ENCODE measurements around the gene FNBP1.

DNA sequence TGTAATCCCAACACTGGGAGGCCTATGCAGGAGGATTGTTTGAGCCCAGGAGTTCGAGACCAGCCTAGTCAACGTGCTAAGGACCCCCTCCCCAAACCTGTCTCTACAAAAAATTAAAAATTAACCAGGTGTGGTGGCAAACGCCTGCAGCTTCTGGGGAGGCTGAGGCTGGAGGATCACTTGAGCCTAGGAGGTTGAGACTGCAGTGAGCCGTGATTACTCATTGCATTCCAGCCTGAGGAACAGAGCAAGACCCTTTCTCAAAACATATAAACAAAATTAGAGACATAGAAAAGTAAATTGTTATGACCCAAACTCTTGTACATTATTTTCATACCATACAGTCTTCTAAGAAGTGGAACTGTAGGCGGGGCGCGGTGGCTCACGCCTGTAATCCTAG lies 11.8 kb upstream of the FNBP1 start:
- no peak for TF ChIP-seq POLR2AphosphoS5 (IDR thresholded peaks at IDR 0.05; ENCODE audit: low read depth)
- no peak for TF ChIP-seq JUNB (IDR thresholded peaks at IDR 0.05; ENCODE audit: unreplicated experiment)
- no peak for TF ChIP-seq ZNF114 (CRISPR knock-in tag; IDR thresholded peaks at IDR 0.05)
- TF ChIP-seq, protein P1, sequence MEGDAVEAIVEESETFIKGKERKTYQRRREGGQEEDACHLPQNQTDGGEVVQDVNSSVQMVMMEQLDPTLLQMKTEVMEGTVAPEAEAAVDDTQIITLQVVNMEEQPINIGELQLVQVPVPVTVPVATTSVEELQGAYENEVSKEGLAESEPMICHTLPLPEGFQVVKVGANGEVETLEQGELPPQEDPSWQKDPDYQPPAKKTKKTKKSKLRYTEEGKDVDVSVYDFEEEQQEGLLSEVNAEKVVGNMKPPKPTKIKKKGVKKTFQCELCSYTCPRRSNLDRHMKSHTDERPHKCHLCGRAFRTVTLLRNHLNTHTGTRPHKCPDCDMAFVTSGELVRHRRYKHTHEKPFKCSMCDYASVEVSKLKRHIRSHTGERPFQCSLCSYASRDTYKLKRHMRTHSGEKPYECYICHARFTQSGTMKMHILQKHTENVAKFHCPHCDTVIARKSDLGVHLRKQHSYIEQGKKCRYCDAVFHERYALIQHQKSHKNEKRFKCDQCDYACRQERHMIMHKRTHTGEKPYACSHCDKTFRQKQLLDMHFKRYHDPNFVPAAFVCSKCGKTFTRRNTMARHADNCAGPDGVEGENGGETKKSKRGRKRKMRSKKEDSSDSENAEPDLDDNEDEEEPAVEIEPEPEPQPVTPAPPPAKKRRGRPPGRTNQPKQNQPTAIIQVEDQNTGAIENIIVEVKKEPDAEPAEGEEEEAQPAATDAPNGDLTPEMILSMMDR (conservative IDR thresholded peaks at IDR 0.05; ENCODE audit: low read depth in 2 of 2), result no peak
- no peak for TF ChIP-seq STAT1 (IDR thresholded peaks at IDR 0.05; ENCODE audit: unreplicated experiment)
- TF ChIP-seq EZH2 (IDR thresholded peaks at IDR 0.05; ENCODE audit: low read depth, unreplicated experiment), result no peak
- TF ChIP-seq, protein P2, sequence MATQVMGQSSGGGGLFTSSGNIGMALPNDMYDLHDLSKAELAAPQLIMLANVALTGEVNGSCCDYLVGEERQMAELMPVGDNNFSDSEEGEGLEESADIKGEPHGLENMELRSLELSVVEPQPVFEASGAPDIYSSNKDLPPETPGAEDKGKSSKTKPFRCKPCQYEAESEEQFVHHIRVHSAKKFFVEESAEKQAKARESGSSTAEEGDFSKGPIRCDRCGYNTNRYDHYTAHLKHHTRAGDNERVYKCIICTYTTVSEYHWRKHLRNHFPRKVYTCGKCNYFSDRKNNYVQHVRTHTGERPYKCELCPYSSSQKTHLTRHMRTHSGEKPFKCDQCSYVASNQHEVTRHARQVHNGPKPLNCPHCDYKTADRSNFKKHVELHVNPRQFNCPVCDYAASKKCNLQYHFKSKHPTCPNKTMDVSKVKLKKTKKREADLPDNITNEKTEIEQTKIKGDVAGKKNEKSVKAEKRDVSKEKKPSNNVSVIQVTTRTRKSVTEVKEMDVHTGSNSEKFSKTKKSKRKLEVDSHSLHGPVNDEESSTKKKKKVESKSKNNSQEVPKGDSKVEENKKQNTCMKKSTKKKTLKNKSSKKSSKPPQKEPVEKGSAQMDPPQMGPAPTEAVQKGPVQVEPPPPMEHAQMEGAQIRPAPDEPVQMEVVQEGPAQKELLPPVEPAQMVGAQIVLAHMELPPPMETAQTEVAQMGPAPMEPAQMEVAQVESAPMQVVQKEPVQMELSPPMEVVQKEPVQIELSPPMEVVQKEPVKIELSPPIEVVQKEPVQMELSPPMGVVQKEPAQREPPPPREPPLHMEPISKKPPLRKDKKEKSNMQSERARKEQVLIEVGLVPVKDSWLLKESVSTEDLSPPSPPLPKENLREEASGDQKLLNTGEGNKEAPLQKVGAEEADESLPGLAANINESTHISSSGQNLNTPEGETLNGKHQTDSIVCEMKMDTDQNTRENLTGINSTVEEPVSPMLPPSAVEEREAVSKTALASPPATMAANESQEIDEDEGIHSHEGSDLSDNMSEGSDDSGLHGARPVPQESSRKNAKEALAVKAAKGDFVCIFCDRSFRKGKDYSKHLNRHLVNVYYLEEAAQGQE (IDR thresholded peaks at IDR 0.05; ENCODE audit: unreplicated experiment), result no peak
- TF ChIP-seq EZH2phosphoT487 (IDR thresholded peaks at IDR 0.05; ENCODE audit: unreplicated experiment), result no peak
